T47D (cell line): Measurements from ENCODE around the gene SEC24C.
A peak's percentile ranks its signal among the peaks of the same experiment; 100 is the strongest.
"Not testable (repeated sequence)": the region's sequence is repeated elsewhere in the genome, so short reads cannot be mapped to it uniquely, and the experiment has no call there.

Experiments used
- DNase-seq, 2 experiments: peaks; one replicate each; pipeline versions ENCODE4 v3.0.0 to v3.0.0-alpha.2; 2011 to 2012; ENCODE audit warnings: low read depth in 1 of 2, low spot score in 1 of 2
- JUND ChIP-seq: IDR thresholded peaks from 2 replicates; pipeline ENCODE4 v1.6.1; 2012; ENCODE audit warnings: low read depth
- in situ Hi-C: cut with HindIII; loops from 2 replicates; pipeline ENCODE4 v1.10.0; 2016; ENCODE audit warnings: low sequenced_read_pairs, low pct_unique_long_range_greater_than_20kb

SEC24C gene

GRCh38 chr10:73785211-73785720, 41.1 kb downstream of the SEC24C start, which contains the start of gene ZSWIM8:
Gene ZSWIM8, plus strand, starts transcription at chr10:73785606. Its CDS starts 273 bp downstream, at chr10:73785879.
- no peak for TF ChIP-seq JUND
- in situ Hi-C loops: no loop called here
- DNase-seq: peak; percentile 97 to 98

DNA sequence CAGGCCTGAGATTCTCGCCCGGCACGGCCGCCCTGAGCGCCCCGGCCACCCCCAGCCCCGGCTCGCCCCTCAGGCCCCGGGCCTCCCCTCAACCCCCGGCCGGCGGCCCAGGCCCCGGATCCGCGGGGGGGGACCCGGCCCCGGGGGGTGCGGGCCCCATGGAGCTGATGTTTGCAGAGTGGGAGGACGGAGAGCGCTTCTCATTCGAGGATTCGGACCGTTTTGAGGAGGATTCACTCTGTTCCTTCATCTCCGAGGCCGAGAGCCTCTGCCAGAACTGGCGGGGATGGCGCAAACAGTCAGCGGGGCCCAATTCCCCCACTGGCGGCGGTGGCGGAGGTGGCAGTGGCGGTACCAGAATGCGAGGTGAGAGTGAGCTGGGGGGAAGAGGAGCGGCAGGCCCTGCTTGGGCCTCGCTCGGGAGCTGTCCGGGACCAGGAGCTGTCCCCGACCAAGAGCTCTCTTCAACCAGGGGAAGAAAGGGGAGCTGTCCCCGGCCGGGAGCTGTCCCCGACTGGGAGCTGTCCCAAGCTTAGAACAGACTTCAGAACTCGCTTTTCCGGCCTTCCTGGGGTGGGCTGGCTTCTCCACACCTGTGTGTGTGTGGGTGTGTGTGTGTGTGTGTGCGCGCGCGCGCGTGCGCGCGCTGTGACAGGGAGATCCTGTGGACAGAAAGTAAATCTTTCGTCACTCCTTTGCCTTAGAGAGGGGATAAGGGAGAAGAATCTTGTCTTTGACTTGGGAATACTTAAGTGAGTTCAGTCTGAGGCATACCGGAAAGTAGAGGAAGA, 41.7 kb downstream of the SEC24C start:
- no peak for TF ChIP-seq JUND
- in situ Hi-C loops: no loop called here
- DNase-seq: peak; percentile 71 to 87

GRCh38 chr10:73786512-73786885, 42.3 kb downstream of the SEC24C start:
- no peak for DNase-seq
- in situ Hi-C loops: no loop called here
- TF ChIP-seq JUND: no peak

DNA sequence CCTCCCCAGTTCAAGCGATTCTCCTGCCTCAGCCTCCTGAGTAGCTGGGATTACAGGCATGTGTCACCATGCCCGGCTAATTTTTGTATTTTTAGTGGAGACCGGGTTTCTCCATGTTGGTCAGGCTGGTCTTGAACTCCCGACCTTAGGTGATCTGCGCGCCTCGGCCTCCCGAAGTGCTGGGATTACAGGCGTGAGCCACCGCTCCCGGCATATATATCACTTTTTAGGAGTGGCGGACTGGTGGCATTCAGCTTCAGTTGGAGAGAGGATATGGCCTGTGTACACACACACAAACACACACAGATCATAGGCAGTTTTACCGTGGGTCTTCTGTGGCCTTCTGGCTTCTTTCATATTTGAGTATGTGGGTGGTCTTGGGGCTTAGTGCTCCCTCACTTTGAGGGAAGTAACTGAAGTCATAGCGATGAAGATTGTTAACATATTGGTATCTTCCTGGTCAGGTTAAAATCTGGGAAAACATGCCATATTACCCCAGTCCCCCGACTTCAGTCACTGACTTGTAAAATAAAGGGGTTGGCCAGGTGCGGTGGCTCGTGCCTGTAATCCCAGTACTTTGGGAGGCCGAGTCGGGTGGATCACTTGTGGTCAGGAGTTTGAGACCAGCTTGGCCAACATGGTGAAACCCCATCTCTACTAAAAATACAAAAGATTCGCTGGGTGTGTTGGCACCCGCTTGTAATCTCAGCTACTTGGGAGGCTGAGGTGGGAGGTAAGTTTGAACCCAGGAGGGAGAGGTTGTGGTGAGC, 43.0 kb downstream of the SEC24C start:
- DNase-seq, in situ Hi-C loops: not testable (repeated sequence)

DNA sequence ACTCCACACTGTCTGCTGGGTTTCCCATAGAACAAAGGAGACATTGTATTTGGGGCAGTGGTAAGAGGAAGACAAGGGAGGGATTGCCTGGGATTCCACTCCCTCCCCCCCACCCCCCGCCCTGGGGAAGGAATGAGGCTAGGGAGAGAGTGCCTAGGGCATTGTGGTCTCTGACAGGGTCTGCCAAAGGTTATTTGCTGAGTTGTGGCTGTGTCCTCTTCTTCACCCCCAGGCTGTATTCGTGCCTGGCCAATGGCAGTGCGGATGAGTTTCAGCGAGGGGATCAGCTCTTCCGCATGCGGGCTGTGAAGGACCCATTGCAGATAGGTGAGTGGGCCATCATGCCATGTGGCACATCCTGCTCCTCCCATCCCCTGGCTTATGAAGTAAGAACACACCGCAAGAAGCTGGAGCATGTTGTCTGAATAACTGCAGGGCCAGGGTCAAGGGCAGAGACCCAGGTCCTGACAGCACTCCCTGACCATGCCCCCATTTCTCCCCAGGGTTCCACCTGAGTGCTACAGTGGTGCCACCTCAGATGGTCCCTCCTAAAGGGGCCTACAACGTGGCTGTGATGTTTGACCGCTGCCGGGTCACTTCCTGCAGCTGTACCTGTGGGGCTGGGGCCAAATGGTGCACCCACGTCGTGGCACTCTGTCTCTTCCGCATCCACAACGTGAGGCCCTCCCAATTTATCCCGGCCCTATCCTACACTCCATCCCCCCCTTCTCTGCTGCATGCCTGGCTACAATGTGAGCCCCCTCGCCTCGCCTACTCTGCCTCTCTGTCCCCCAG, 44.9 kb downstream of the SEC24C start:
- in situ Hi-C loops: no loop called here
- TF ChIP-seq JUND: no peak
- DNase-seq: no peak

DNA sequence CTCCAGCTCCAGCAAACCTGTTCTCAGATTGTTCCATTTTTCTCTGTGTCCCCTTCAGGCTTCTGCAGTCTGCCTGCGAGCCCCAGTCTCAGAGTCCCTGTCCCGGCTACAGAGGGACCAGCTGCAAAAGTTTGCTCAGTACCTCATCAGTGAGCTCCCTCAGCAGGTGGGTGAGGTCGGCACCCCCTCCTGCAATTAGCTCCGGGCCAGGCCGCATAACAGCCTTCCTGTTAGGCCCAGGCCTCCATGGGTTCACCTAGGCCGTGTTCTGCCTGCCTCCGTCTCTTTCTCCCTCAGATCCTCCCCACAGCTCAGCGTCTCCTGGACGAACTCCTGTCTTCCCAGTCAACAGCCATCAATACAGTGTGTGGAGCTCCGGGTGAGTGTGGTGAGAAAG, 45.5 kb downstream of the SEC24C start:
- no peak for TF ChIP-seq JUND
- DNase-seq: no peak
- in situ Hi-C loops: no loop called here

- in situ Hi-C loops: no loop called here
- DNase-seq: no peak
- no peak for TF ChIP-seq JUND
Measured at GRCh38 chr10:73790886-73791625, 46.9 kb downstream of the SEC24C start.

GRCh38 chr10:73791871-73792400, 47.8 kb downstream of the SEC24C start:
- TF ChIP-seq JUND: no peak
- DNase-seq: no peak
- in situ Hi-C loops: no loop called here

DNA sequence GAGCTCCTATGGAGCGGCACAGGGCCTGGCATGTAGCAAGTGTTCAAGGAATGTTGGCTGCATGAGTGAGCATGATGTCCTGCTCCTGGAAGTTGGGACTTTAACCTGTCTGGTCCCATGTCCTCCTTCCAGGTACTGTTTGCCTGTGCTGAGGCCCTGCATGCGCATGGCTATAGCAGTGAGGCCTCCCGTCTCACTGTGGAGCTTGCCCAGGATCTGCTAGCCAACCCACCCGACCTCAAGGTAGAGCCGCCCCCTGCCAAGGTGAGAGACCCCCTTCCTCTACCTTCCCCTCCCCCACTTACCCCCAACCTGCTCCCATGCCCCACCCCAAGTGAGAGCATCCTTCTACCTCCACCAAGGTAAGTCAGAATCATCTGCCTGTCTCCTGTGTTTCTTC, 49.3 kb downstream of the SEC24C start:
- DNase-seq: no peak
- in situ Hi-C loops: no loop called here
- TF ChIP-seq JUND: no peak

DNA sequence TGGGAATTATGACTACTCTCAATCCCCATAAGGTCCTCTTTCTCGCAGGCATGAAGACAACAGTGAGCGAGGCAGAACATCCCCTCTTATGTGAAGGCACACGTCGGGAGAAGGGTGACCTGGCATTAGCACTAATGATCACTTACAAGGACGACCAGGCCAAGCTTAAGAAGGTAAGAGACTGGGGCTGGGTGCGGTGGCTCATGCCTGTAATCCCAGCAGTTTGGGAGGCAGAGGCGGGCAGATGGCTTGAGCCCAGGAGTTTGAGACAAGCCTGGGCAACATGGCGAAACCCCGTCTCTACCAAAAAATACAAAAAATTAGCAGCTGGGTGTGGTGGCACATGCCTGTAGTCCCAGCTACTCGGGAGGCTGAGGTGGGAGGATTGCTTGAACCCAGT, 51.3 kb downstream of the SEC24C start:
- DNase-seq, in situ Hi-C loops: not testable (repeated sequence)

GRCh38 chr10:73796035-73796434, 51.9 kb downstream of the SEC24C start:
- in situ Hi-C loops, DNase-seq: not testable (repeated sequence)

DNA sequence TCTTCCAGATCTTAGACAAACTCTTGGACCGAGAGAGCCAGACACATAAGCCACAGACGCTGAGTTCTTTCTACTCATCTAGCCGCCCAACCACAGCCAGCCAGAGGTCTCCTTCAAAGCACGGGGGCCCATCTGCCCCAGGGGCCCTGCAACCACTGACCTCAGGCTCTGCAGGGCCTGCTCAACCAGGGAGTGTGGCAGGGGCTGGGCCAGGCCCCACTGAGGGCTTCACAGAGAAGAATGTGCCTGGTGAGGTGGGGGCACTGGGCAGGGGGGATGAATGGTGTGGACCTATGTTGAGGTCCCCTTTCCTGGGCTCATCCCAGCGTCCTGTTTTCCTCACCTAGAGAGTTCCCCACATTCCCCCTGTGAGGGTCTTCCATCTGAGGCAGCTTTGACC, 52.6 kb downstream of the SEC24C start:
- in situ Hi-C loops: no loop called here
- TF ChIP-seq JUND: no peak
- DNase-seq: no peak
